HG02885 (cell line): ENCODE measurements around the gene WDR13.

ENCODE experiments used
- ATAC-seq: cut with Tn5 transposase; IDR thresholded peaks from one replicate; pipeline ENCODE4 v1.9.1; 2021; ENCODE audit warnings: mild to moderate bottlenecking; ENCODE audit not compliant: unreplicated experiment, poor library complexity

The WDR13 gene

GRCh38 chrX:48591255-48591791 lies 6.0 kb upstream of the WDR13 start:
- ATAC-seq, result no peak

- ATAC-seq, result no peak
Measured at GRCh38 chrX:48592971-48593370, 4.3 kb upstream of the WDR13 start.

GRCh38 chrX:48595929-48596328 lies 1.4 kb upstream of the WDR13 start:
- ATAC-seq, result no peak

GRCh38 chrX:48598614-48599013 lies 1.3 kb downstream of the WDR13 start:
- ATAC-seq, result no peak

- no peak for ATAC-seq
Measured at GRCh38 chrX:48599341-48599740, 2.0 kb downstream of the WDR13 start.

GRCh38 chrX:48600226-48600625 lies 2.9 kb downstream of the WDR13 start:
- ATAC-seq, result no peak

GRCh38 chrX:48601741-48602394 lies 4.6 kb downstream of the WDR13 start:
- ATAC-seq, result no peak

- ATAC-seq, result no peak
Measured at GRCh38 chrX:48604701-48605100, 7.4 kb downstream of the WDR13 start.

GRCh38 chrX:48606091-48606490 lies 8.8 kb downstream of the WDR13 start:
- ATAC-seq, result no peak

GRCh38 chrX:48611703-48612102 lies 14.4 kb downstream of the WDR13 start:
- ATAC-seq, result no peak

GRCh38 chrX:48613502-48614160 lies 16.3 kb downstream of the WDR13 start:
- ATAC-seq, result no peak

GRCh38 chrX:48616576-48616975 lies 19.3 kb downstream of the WDR13 start:
- no peak for ATAC-seq

- no peak for ATAC-seq
Measured at GRCh38 chrX:48617542-48618340, 20.4 kb downstream of the WDR13 start.

GRCh38 chrX:48626401-48627298 lies 29.4 kb downstream of the WDR13 start:
- ATAC-seq, result no peak

- peak; percentile 78 for ATAC-seq
Measured at GRCh38 chrX:48631376-48632090, 34.2 kb downstream of the WDR13 start.

GRCh38 chrX:48632207-48632606 lies 34.9 kb downstream of the WDR13 start:
- no peak for ATAC-seq

- no peak for ATAC-seq
Measured at GRCh38 chrX:48636301-48636700, 39.0 kb downstream of the WDR13 start.

GRCh38 chrX:48636776-48637175 lies 39.5 kb downstream of the WDR13 start:
- no peak for ATAC-seq

GRCh38 chrX:48645669-48646068 lies 48.4 kb downstream of the WDR13 start:
- ATAC-seq, result no peak
